Osteoblast (primary cell): ENCODE data around the gene NPHS1. TPM values are rescaled to one million over a fixed set of nuclear protein-coding genes. Genes with fewer than 3 reads are reported as not detected.

ENCODE experiments used
- DNase-seq: peaks from one replicate; pipeline ENCODE4 v3.0.0; 2011; ENCODE audit warnings: low spot score, mixed read lengths; ENCODE audit not compliant: insufficient read length; ENCODE audit errors: missing footprints
- H2AFZ ChIP-seq: 2 replicates; pipeline ENCODE4 v1.6.0; 2011; ENCODE audit warnings: mild to moderate bottlenecking, low read length
- H3K27ac ChIP-seq: 2 replicates; pipeline ENCODE4 v1.5.1; 2011; ENCODE audit warnings: mild to moderate bottlenecking, low read depth, low read length, moderate library complexity
- H3K27me3 ChIP-seq: 2 replicates; pipeline ENCODE4 v1.6.0; 2012; ENCODE audit warnings: mild to moderate bottlenecking, control low read depth, inconsistent platforms, low read length, moderate library complexity; ENCODE audit not compliant: insufficient read depth
- H3K36me3 ChIP-seq: 2 replicates; pipeline ENCODE4 v1.5.1; 2011; ENCODE audit warnings: mild to moderate bottlenecking, low read length, control low read depth, moderate library complexity; ENCODE audit not compliant: insufficient read depth
- H3K4me1 ChIP-seq: 2 replicates; pipeline ENCODE4 v1.5.1; 2011; ENCODE audit warnings: mild to moderate bottlenecking, low read length, control low read depth, moderate library complexity; ENCODE audit not compliant: insufficient read depth
- H3K4me2 ChIP-seq: 2 replicates; pipeline ENCODE4 v1.6.0; 2011; ENCODE audit warnings: mild to moderate bottlenecking, low read length; ENCODE audit not compliant: insufficient read depth
- H3K4me3 ChIP-seq: fragments of 200-600 bp; sonication (generic); 3 replicates; pipeline ENCODE4 v1.5.1; 2012; ENCODE audit warnings: mild to moderate bottlenecking, low read length, inconsistent platforms; ENCODE audit not compliant: insufficient read depth
- H3K79me2 ChIP-seq: 2 replicates; pipeline ENCODE4 v1.6.0; 2012; ENCODE audit warnings: mild to moderate bottlenecking, low read length, control low read depth, inconsistent platforms; ENCODE audit not compliant: insufficient read depth
- H3K9me3 ChIP-seq: 2 replicates; pipeline ENCODE4 v1.5.1; 2011; ENCODE audit warnings: low read depth, low read length, control low read depth
- H4K20me1 ChIP-seq: 2 replicates; pipeline ENCODE4 v1.6.0; 2012; ENCODE audit warnings: mild to moderate bottlenecking, low read length, control low read depth; ENCODE audit not compliant: insufficient read depth
- total RNA-seq: library from RNA; depleted of rRNA; stranded (reverse); fragments of >200 nt; gene quantifications from 2 replicates; pipeline ENCODE4 v1.2.3, GENCODE V29; 2012
- TF ChIP-seq, protein P1 (sequence below): IDR thresholded peaks from 2 replicates; pipeline ENCODE4 v1.5.1; 2011; ENCODE audit warnings: mild to moderate bottlenecking, low read depth, low read length, moderate library complexity; ENCODE audit errors: extremely low read depth

Gene NPHS1
- total RNA-seq, 1 donor, result not detected

DNA sequence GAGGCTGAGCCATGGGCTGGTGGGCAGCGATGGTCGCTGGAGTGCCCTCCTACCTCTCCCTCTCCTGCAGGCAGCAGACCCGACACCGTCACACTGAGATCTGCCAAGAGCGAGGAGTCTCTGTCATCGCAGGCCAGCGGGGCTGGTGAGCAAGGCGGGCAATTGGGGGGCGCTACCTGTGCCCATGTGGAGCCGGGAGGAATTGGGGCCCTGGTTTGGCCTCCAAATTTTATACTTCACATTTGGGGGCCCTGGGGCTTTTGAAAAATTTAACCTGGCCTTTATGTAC is 67.0 kb downstream of the NPHS1 start:
- Histone ChIP-seq H3K9me3 (no peaks in the 10 kb centered on the region), H4K20me1 (no peaks in the 10 kb centered on the region), H3K4me2 (no peak overlapping the region), H3K4me1 (no peaks in the 10 kb centered on the region), H2AFZ (no peak overlapping the region), H3K27me3 (no peaks in the 10 kb centered on the region), H3K27ac (no peak overlapping the region), H3K36me3 (no peaks in the 10 kb centered on the region), H3K4me3 (no peak overlapping the region), H3K79me2 (no peaks in the 10 kb centered on the region)
- TF ChIP-seq, protein P1, sequence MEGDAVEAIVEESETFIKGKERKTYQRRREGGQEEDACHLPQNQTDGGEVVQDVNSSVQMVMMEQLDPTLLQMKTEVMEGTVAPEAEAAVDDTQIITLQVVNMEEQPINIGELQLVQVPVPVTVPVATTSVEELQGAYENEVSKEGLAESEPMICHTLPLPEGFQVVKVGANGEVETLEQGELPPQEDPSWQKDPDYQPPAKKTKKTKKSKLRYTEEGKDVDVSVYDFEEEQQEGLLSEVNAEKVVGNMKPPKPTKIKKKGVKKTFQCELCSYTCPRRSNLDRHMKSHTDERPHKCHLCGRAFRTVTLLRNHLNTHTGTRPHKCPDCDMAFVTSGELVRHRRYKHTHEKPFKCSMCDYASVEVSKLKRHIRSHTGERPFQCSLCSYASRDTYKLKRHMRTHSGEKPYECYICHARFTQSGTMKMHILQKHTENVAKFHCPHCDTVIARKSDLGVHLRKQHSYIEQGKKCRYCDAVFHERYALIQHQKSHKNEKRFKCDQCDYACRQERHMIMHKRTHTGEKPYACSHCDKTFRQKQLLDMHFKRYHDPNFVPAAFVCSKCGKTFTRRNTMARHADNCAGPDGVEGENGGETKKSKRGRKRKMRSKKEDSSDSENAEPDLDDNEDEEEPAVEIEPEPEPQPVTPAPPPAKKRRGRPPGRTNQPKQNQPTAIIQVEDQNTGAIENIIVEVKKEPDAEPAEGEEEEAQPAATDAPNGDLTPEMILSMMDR, result no peak
- DNase-seq, result no peak

GRCh38 chr19:35784503-35785338 is 67.6 kb downstream of the NPHS1 start:
- Histone ChIP-seq H3K4me2 (no peak overlapping the region), H3K4me1 (no peaks in the 10 kb centered on the region), H3K27me3 (no peaks in the 10 kb centered on the region), H4K20me1 (no peaks in the 10 kb centered on the region), H3K9me3 (no peaks in the 10 kb centered on the region), H2AFZ (no peak overlapping the region), H3K4me3 (no peak overlapping the region), H3K79me2 (no peaks in the 10 kb centered on the region), H3K36me3 (no peaks in the 10 kb centered on the region), H3K27ac (no peak overlapping the region)
- TF ChIP-seq, protein P1, result no peak
- DNase-seq, result peak; percentile 75

GRCh38 chr19:35783469-35784434 is 68.6 kb downstream of the NPHS1 start:
- H2AFZ ChIP-seq, result no peak overlapping the region
- H4K20me1 ChIP-seq, result no peaks in the 10 kb centered on the region
- no peak overlapping the region for H3K4me3 ChIP-seq
- peak; percentile 81 for DNase-seq
- no peak overlapping the region for H3K27ac ChIP-seq
- H3K79me2 ChIP-seq, result no peaks in the 10 kb centered on the region
- no peaks in the 10 kb centered on the region for H3K27me3 ChIP-seq
- no peaks in the 10 kb centered on the region for H3K9me3 ChIP-seq
- H3K4me1 ChIP-seq, result no peaks in the 10 kb centered on the region
- H3K36me3 ChIP-seq, result no peaks in the 10 kb centered on the region
- TF ChIP-seq, protein P1, result no peak
- no peak overlapping the region for H3K4me2 ChIP-seq

DNA sequence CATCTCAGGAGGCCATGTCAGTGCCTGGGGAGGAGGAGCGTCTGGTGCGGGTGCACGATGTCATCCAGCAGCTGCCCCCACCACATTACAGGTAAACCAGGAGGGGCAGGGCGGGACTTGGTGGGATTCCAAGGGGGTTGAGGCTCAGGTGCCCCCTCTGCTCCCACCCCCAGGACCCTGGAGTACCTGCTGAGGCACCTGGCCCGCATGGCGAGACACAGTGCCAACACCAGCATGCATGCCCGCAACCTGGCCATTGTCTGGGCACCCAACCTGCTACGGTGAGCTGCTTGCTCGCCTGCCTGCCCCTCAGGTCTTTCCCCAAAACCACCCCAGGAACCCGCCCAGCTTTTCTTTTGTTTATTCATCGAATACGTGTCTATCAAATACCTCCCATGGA is 69.7 kb downstream of the NPHS1 start:
- peak; percentile 82 for DNase-seq
- H3K4me2 ChIP-seq, result no peak overlapping the region

More for the DNA sequence above, 69.7 kb downstream of the NPHS1 start:
- no peak overlapping the region for H3K4me3 ChIP-seq
- H3K27me3 ChIP-seq, result no peaks in the 10 kb centered on the region
- no peaks in the 10 kb centered on the region for H4K20me1 ChIP-seq
- H3K36me3 ChIP-seq, result no peaks in the 10 kb centered on the region
- H2AFZ ChIP-seq, result no peak overlapping the region
- no peaks in the 10 kb centered on the region for H3K79me2 ChIP-seq
- H3K27ac ChIP-seq, result no peak overlapping the region
- H3K4me1 ChIP-seq, result no peaks in the 10 kb centered on the region
- H3K9me3 ChIP-seq, result no peaks in the 10 kb centered on the region
- TF ChIP-seq, protein P1, result no peak
